GM18909 (cell line): ENCODE data around the gene GJA4.
"Not testable (repeated sequence)": the region's sequence is repeated elsewhere in the genome, so short reads cannot be mapped to it uniquely, and the experiment has no call there.

Experiments
- ATAC-seq: cut with Tn5 transposase; IDR thresholded peaks from one replicate; pipeline ENCODE4 v1.9.1; 2021; ENCODE audit warnings: mild to moderate bottlenecking; ENCODE audit not compliant: unreplicated experiment, poor library complexity

Gene GJA4

DNA sequence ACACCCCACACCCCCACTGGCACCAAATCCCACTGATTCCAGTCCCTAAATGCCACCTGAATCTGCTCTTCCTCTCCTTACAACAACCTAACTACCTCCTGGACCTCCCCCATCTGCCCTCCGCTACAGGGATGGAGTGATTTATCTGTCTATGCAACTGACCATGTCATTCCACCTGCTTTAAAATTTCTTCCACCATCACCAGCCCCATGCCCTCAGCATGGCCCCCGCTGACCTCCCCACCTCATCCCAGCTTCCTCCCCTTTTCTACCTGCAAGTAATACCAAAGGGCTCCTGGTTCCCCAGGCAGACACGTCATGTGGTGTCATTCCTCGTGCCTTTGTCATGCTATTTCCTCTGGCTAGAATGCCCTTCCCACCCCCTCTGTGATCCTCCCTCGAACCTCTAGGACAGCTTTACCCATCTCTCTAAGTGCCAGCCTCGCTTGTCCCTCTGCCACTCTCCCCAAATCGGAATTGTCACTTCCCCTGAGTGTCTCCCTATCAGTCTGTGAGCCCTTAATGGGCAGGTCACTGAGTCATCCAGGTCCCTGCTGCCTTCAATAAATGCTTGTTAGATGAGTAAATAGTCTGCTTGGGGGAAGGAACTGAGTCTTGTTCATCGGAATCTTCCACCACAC is 29.5 kb upstream of the GJA4 start:
- no peak for ATAC-seq

DNA sequence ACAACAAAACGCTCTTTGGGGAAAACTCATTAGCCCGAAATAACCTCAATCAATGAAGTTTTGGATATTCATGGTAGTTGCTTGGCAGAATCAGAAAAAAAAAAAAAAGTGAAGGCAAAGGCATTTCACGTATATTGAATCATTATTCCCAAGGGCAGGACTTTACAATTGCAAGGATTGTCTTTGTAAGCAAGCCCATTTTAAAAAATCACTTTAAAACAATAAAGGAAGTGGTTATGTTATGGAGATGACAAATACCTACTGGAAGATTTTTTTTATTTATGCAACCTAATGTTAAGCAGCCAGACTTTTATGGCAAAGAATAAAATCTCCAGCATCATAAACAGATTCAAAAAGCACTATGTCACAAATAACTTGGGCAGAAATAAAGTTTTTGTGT is 23.9 kb upstream of the GJA4 start:
- no peak for ATAC-seq

DNA sequence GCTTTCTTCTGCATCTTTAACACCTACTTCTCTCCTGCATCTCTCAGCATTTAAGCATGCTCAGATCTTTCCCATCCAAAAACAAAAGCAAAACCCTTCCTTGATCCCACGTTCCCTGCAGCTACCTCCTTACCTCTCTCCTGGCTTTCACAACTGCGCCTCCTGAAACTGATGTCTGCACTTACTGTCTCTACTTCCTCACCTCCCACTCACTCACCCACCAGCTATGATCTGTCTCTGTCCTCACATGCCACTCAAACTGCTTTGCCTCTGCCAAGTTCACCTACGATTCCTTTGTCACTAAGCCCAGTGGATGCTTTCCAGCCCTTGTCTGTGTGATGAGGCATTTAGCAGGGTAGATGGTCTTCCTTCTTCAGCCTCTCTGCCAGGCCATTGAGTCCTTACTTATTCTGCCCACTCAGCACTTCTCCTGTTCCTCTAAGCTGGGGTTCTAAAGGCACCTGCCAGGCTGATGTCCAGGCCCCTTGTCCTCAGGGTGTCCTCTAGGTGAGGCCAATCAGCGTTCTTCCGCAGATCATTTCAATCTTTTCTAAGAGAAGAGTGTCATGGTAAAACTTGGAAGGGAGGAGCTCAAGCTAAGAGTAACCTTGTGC is 21.8 kb upstream of the GJA4 start:
- no peak for ATAC-seq

DNA sequence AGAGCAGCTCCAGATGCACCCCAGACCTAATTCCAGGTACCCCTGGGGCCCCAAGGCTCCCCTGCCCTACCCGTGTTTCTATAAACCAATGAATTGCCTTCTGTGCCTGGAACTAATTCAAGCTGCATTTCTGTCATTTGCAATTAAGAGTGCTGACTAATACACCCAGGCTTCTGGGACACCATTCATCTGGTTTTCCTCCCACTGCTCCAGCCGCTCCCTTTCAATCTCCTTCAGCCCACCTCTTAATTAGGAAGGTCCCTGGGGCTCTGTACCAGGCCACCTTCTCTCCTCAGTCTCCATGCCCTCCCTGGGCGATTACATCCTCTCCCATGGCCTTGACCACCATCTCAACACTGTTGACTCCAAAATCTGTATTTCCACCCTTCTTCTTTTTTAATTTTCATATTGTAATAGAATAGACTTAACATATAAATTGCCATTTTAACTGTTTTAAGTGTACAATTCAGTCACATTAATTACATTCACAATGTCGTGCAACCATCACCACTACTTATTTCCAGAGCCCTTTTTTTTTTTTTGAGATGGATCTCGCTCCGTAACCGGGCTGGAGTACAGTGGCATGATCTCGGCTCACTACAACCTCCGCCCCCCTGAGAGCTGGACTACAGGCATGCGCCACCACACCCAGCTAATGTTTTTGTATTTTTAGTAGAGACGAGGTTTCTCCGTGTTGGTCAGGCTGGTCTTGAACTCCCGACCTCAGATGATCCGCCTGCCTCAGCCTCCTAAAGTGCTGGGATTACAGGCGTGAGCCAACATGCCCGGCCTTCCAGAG is 21.0 kb upstream of the GJA4 start:
- ATAC-seq: no peak

DNA sequence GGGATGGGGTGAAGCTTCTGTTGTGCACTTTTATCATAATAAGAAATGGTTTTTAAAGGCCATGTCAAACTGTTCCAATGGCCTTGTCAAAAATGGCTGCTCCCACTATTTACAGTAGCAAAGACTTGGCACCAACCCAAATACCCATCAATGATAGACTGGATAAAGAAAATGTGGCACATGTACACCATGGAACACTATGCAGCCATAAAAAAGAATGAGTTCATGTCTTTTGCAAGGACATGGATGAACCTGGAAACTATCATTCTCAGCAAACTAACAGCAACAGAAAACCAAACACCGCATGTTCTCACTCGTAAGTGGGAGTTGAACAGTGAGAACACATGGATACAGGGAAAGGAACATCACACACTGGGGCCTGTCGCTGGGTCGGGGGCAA is 19.7 kb upstream of the GJA4 start:
- ATAC-seq: not testable (repeated sequence)

DNA sequence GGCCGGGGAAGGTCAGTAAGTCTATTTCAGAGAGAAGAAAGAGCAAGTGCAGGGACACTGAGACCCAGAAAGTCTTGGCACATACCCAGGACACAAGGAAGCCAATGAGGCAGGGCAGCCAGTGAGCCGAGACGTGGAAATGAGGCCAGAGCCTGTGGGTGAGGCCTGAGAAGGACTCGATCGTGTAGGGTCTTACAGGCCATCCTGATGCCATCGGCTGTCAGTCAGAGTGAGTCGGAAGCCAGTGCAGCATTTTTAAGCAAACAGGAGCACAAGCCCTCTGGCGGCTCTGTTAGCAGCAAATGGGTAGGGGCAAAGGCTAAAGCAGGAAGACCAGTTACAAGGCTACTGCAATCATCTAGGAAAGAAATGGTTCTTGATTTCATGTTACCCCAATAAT is 17.8 kb upstream of the GJA4 start:
- no peak for ATAC-seq

DNA sequence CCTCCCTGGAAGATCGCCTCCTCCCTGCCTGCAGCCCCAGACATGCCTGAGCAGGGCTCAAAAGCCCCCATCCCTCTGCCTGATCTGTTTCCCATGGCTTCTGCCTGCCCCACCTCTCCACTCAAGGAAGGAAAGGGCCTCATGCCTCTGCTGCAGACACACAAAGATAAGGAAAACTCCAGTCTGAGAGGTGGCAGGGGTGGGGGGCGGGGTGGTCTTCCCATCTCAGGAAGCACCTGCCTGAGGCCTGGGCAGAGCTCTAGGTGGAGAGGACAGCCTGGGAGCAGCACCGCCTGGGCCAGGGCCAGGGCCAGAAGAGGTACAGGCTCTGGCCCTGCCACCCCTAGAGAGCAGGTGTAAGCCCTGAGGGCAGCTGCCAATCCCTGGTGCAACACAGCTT is 15.9 kb upstream of the GJA4 start:
- no peak for ATAC-seq

DNA sequence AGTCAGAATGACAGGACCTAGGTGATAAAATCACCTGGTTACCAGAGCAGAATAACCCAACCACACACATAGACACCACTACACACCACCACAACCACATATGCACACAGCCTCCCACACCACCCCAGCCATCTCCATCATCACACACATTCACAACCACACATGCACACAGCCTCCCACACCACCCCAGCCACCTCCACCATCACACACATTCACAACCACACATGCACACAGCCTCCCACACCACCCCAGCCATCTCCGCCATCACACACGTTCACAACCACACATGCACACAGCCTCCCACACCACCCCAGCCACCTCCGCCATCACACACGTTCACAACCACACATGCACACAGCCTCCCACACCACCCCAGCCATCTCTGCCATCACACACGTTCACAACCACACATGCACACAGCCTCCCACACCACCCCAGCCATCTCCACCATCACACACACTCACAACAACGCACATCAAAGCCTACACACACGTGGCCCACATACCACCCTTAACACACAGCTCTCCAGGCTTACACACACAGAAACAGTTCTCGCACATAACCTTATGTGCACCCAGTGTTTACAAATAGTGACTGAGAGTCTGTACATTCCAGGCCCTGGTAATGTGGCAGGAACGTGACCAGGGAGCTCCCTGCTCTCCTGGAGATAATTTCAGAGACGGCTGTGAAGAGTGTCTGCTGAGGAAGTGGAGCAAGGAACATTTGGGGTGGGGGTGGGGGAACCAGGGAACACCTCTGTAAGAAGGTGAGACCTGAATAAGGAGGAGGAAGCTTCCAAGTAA is 15.1 kb upstream of the GJA4 start:
- no peak for ATAC-seq

DNA sequence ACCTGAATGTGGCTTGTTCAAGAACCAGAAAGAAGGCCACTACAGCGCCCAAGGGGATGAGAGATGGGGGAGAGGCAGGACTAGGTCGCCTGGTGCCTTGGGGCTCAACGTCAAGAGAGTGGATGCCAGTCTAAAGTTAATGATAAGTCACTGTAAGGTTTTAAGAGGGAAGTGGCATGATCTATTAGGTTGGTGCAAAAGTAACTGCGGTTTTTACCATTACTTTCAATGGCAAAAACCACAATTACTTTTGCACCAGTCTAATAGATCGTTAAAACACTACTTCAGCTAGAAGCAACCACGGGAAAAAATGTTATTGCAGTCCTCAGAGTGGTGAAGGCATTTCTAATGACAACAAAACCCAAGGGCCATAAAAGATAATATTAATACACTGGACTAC is 14.4 kb upstream of the GJA4 start:
- ATAC-seq: no peak

DNA sequence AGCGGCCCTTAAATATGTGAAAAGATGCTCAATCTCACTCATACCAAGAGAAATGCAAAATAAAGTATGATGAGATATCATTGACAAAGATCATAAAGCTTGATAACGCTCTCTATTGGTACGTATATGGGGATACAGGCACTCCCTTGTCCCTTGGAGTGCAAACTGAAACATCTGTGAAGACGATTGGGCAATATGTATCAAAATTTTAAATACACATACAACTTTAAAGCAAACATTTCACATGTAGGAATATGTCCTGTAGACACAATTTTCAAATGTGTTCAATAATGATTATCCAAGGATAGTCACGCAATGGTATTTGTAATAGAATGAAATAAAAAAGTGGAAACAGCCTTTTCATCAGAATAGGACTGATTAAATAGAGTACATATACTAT is 13.8 kb upstream of the GJA4 start:
- ATAC-seq: no peak

DNA sequence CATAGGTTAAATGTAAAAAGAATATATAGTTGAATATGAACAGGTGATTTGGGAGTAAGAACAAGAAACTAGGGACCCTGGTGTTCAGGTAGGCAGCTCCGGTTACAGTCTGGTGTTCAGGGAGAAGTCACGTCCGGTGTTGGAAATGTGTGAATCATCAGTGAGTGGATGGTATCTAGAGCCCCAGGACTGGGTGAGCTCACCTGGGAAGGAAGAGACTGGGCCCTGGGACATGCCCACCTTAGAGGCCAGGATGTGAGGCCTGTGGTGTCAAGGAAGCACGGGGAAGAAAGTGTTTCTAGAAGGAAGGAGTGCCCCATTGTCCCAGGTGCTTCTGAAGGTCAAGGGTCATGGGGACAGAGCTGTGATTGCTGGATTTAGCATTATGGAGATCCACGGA is 13.3 kb upstream of the GJA4 start:
- no peak for ATAC-seq

DNA sequence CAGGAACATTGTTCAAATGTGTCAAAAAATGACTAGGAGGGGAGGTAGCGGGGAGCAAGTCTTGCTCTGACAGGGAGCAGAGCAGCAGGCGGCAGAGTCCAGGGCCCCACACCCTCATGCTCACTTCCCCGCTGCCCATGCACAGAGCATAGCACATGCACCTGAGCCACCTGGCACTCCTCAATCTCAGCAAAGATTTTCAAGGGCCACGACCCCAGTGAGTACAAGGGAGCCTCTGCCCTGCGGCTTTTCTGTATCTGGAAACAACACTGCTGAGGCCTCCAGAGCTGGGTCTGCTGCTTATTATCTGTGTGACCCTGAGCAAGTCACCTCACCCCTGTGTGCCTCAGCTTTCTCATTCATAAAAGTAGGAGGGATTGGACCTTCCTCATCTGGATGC is 12.8 kb upstream of the GJA4 start:
- no peak for ATAC-seq

DNA sequence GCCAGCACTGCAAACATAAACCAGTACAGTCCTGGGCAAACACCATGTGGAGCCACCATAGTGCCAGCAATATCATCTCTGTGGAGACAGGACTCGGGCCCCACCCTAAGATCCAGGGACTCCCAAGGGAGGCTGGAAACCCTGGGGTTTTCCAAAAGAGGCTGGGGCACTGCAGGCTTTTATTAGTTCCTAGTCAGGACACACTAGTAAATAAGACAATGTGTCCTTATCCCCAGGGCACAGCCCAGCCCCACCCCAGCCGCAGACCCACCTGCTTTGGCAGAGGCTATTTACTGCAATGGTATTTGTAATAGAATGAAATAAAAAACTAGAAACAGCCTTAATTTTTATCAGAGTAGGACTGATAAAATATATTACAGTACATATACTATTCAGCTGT is 12.3 kb upstream of the GJA4 start:
- ATAC-seq: no peak

DNA sequence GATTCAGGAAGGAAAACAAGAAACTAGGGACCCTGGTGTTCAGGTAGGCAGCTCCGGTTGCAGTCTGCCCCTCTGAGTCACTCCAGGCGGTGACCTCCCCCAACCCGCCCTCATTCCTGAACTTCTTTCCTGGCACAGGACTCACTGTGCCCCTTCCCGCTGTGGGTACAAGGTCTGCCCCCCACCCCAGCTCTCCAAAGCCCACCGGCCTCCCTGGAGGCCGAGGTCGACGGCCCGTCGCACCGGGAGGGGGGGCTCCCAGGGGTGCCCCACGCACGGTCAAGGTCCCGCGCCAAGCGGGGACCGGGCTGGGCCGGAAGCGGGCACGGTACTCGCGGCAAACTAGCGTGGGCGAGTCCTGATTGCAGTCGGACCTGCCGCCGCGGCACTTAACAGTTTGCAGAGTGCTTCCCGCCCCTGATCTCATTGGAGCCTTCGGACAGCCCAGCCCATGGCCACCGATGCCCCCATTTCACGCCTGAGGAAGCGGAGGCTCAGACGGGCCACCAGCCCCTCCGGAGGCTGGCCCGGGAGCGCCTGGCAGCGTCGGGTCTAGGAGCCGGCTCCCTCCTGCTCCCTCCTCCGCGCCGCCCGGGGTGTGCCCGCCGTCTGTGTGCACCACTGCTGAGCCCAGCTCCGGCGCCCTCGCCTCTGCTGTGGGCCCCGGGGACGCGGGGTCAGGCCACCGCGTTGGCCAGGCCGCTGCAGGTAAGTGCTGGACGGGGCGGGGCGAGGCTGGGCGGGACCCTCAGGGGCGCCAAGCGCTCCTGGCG is 11.5 kb upstream of the GJA4 start, which contains the start of gene GJB3:
Gene GJB3 (plus strand): TSS at position 144 of the 773 bp plus-strand sequence. CDS start 3,549 bp downstream, outside the sequence.
- no peak for ATAC-seq

DNA sequence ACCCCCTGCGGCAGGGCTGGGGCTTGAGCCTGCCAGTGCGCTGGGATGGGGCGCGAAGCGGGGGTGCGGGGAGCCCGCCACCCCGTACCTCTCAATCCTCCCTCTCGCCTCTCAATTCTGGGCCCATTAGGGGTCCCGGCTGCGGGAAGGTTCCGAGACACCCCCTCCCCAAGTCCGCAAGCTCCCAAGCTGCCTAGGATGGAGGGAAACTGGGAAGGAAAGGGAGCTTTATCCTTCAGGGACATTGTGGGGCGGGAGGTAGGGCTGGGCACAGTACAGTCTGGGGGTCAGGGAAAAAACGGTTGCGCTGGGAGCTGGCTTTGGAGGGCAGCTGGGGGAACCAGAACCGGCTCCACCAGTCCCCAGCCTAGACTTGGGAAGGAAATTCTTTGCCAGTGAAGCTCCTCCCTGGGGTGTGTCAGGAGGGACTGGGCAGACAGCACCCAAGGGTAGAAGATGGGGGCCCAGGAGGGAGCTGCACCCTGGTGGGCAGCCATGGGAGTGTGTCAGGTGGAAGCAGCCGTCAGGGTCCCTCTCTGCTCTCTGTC is 10.9 kb upstream of the GJA4 start:
- ATAC-seq: no peak

DNA sequence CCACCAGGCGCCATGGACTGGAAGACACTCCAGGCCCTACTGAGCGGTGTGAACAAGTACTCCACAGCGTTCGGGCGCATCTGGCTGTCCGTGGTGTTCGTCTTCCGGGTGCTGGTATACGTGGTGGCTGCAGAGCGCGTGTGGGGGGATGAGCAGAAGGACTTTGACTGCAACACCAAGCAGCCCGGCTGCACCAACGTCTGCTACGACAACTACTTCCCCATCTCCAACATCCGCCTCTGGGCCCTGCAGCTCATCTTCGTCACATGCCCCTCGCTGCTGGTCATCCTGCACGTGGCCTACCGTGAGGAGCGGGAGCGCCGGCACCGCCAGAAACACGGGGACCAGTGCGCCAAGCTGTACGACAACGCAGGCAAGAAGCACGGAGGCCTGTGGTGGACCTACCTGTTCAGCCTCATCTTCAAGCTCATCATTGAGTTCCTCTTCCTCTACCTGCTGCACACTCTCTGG is 8.0 kb upstream of the GJA4 start:
- no peak for ATAC-seq

DNA sequence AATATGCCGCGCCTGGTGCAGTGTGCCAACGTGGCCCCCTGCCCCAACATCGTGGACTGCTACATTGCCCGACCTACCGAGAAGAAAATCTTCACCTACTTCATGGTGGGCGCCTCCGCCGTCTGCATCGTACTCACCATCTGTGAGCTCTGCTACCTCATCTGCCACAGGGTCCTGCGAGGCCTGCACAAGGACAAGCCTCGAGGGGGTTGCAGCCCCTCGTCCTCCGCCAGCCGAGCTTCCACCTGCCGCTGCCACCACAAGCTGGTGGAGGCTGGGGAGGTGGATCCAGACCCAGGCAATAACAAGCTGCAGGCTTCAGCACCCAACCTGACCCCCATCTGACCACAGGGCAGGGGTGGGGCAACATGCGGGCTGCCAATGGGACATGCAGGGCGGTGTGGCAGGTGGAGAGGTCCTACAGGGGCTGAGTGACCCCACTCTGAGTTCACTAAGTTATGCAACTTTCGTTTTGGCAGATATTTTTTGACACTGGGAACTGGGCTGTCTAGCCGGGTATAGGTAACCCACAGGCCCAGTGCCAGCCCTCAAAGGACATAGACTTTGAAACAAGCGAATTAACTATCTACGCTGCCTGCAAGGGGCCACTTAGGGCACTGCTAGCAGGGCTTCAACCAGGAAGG is 7.4 kb upstream of the GJA4 start:
- ATAC-seq: no peak

DNA sequence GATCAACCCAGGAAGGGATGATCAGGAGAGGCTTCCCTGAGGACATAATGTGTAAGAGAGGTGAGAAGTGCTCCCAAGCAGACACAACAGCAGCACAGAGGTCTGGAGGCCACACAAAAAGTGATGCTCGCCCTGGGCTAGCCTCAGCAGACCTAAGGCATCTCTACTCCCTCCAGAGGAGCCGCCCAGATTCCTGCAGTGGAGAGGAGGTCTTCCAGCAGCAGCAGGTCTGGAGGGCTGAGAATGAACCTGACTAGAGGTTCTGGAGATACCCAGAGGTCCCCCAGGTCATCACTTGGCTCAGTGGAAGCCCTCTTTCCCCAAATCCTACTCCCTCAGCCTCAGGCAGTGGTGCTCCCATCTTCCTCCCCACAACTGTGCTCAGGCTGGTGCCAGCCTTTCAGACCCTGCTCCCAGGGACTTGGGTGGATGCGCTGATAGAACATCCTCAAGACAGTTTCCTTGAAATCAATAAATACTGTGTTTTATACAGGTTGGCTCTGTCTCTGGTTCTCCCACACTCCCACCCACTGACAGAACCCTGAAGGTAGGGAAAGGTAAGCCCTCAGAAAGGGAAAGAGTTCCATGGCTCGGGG is 6.8 kb upstream of the GJA4 start:
- ATAC-seq: no peak
